ENCODE measurements around the gene TENM4.

- no peak for TF ChIP-seq RCOR1 (IDR thresholded peaks at IDR 0.05; ENCODE audit: low read depth, low read length)
- no peak for TF ChIP-seq CEBPB (IDR thresholded peaks at IDR 0.05)
- TF ChIP-seq, protein P1, sequence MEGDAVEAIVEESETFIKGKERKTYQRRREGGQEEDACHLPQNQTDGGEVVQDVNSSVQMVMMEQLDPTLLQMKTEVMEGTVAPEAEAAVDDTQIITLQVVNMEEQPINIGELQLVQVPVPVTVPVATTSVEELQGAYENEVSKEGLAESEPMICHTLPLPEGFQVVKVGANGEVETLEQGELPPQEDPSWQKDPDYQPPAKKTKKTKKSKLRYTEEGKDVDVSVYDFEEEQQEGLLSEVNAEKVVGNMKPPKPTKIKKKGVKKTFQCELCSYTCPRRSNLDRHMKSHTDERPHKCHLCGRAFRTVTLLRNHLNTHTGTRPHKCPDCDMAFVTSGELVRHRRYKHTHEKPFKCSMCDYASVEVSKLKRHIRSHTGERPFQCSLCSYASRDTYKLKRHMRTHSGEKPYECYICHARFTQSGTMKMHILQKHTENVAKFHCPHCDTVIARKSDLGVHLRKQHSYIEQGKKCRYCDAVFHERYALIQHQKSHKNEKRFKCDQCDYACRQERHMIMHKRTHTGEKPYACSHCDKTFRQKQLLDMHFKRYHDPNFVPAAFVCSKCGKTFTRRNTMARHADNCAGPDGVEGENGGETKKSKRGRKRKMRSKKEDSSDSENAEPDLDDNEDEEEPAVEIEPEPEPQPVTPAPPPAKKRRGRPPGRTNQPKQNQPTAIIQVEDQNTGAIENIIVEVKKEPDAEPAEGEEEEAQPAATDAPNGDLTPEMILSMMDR (IDR thresholded peaks at IDR 0.05) = no peak
- no peak for TF ChIP-seq BHLHE40 (IDR thresholded peaks at IDR 0.05; ENCODE audit: low read depth, low read length)
- no peak for TF ChIP-seq ZNF302 (CRISPR knock-in tag; IDR thresholded peaks at IDR 0.05)
- no peak for TF ChIP-seq JUN (IDR thresholded peaks at IDR 0.05)
- TF ChIP-seq, protein P2, sequence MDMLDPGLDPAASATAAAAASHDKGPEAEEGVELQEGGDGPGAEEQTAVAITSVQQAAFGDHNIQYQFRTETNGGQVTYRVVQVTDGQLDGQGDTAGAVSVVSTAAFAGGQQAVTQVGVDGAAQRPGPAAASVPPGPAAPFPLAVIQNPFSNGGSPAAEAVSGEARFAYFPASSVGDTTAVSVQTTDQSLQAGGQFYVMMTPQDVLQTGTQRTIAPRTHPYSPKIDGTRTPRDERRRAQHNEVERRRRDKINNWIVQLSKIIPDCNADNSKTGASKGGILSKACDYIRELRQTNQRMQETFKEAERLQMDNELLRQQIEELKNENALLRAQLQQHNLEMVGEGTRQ (IDR thresholded peaks at IDR 0.05) = no peak
- TF ChIP-seq EP300 (IDR thresholded peaks at IDR 0.05) = no peak
- TF ChIP-seq, protein P3, sequence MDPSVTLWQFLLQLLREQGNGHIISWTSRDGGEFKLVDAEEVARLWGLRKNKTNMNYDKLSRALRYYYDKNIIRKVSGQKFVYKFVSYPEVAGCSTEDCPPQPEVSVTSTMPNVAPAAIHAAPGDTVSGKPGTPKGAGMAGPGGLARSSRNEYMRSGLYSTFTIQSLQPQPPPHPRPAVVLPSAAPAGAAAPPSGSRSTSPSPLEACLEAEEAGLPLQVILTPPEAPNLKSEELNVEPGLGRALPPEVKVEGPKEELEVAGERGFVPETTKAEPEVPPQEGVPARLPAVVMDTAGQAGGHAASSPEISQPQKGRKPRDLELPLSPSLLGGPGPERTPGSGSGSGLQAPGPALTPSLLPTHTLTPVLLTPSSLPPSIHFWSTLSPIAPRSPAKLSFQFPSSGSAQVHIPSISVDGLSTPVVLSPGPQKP (IDR thresholded peaks at IDR 0.05; ENCODE audit: low read depth, low read length) = no peak
- TF ChIP-seq PHF8 (IDR thresholded peaks at IDR 0.05; ENCODE audit: borderline replicate concordance, low read depth) = no peak
Measured at GRCh38 chr11:79263001-79263400, 177.8 kb downstream of the TENM4 start.
